ENCODE measurements around the gene MMP7.

MMP7 gene

DNA sequence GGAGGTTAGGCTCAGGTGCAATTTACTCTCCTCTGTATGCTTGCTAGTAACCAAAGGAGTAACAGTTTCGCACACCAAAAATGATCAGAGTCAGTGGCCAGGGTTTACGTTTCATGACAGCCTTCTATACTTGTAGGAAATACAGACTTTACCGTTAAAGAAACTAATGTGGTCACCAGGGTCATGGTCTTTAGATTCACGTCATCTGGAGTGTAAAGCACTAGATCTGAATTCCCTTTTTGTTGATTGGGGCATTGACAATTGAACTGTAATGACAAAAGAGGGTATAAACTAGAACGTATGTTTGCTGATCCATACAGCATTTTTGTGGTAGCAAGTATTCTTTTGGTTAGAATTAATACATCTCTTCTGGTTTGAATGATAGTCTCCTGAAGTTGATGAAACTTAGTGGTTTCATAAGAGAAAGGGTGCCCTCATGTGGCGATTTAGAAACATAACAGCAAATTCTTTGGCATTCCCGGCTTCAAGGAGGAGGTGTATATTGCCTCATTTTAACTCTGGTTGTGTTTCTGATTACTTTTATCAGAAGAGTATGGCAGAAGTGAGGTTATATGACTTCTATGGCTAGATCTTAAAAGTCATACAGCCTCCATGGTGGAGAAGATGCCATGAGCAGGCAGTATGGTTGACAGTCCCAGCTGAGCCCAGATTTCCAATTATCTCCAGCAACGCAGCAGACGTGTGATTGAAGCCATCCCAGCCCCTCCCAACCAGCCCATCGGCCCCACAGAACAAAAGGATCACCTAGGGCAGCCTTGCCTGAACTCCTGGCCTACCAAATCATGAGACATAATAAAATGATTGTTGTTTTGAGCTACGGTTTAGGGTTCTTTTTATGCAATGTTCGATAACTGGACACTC is 35.1 kb downstream of the MMP7 start:
- DNase-seq: peak in 19 of 56 donors; percentile 1 to 66 (median 14)

DNA sequence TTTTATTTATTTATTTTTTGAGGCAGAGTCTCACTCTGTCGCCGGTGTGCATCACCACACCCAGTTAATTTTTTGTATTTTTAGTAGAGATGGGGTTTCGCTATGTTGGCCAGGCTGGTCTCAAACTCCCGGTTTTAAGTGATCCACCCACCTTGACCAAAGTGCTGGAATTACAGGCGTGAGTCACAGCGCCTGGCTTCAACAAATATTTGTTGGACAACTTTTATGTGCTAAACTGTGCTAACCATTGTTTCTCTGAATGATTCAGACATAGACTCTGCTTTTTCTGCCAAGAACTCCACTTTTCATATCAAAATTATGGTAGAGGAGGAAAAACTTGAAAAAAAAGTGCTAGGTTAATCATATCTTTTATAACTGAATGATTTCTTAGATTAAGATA is 36.3 kb downstream of the MMP7 start:
- no peak for DNase-seq

DNA sequence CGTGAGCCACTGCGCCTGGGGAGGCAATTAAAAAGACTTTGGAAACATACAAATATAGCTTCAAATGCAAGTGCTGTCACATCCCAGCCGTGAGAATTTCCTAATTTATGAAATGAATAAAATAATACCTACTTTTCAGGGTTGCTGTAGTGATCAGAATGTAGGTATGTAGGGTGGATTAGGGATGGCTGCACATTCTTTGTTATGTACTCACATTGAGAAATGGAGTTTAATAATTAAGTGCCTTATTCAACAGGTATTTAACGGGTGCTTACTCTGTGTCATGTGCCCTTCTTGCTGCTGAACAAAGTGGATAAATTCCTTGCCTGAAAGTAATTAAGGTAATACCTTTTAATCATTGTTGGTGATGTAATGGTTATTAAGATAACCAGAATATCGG is 37.0 kb downstream of the MMP7 start:
- DNase-seq: no peak

DNA sequence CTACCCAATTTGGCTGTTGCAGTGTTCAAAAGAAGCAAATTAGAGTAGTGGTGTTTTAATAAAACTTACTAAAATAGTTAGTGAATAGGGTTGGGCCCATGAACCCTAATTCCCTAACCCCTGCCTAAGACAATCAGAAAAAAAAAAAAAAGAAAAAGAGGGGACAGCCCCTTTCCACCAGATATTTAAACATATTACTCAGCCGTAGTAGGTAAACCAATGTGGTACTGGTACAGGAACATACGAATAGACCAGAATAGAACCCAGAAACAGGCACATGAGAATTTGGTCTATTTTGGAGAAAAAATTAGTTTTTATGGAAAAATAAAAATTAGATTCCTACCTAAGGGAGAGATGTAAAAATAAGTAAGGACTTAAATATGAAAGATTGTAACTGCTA is 38.6 kb downstream of the MMP7 start:
- no peak for DNase-seq

DNA sequence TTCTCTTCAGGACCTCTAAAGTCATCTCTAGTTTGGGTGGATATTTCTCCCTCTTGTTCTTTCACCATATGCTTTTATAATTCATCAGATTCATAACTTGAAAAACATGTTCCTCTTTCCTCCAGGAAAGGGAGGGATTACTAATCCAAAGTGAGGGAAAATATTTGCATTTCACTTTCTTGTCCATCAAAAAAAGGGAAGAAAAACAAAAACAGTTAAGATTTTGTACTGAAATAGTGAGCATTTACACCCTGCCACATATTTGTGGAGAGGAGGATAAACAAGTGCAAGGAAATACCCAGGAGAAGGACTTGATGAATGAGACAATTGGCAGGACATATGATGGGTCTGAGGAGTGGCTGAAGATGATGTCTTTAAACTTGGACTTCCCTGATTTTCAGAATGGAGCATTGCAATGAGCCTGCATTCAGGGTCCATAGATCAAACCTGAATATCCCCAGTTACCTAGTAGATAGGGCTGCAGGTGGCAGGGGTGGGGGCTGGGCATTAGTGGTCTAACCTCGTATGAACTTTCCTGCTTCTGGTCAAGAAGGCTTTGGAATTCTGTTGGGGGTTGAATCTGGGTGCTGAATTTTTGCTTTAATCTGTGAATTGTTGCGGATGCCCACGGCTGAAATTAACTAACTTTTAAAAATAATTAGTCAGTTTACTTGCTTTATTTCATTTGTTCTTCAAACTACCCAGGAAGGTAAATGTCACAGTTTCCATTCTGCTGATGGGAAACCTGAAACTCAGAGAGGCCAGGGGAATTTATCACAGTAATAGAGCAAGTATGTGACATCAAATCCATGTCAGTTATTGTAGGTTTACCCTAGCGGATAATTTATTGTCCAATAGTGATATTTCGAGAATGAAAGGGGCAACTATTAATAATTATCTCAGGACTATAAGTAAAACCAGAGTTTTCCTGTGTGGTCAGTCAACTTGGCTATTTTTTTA is 41.1 kb downstream of the MMP7 start:
- DNase-seq: no peak

DNA sequence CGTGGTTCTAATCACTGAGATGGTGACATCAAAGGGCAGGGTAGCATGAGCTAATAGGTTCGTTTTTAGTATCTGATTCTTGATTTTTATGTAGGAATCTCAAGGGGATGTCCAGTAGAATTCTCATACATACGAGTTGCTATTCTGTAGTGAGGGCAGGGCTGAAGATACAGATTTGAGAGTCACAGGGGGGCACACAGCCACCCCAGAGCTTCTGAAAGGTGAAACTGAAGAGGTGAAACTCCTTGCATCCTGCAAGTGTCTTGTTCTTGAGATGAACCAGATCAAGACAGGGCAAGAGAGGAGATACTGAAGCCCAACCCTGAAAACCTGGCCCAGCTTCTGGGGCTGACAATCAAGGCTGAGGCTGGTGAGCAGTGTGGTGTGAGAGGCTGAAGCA is 42.3 kb downstream of the MMP7 start:
- DNase-seq: no peak

DNA sequence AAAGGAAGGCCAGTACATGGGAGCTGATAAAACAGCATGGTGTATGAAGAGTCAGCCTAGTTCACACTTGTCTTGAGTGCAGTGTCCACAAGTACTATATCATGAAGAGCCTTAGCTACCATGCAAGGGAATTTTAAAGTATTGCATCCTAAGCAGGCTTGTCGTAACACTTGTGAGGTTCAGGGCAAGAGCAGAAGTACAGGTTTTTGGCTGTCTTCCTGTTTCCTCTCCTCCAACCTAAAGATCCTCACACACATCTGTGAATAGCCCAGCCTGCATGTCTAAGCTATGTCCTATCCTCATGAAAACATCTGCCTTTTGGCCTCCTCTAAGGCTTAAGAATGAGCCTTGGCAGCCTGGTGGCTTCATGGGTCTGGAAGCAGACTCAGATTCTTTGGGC is 43.3 kb downstream of the MMP7 start:
- no peak for DNase-seq

DNA sequence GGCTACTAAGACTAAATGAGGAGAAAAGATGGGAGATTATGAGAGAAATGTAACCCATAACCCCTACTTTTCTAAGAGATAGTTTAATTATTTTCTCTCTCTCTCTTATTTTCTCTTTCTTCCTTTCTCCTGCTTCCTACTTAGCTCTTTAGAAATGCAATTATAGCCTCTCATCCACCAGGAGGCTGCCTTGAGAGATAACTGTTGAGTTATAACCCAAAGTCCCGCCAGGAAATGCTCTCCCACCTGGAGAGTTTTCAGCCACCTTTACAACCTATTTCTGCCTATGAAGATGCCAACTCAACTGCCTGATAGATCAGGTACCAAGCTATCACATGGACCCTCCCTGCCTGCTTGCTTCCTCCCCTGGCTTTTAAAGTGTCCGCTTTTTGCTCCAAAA is 44.0 kb downstream of the MMP7 start:
- DNase-seq: no peak

DNA sequence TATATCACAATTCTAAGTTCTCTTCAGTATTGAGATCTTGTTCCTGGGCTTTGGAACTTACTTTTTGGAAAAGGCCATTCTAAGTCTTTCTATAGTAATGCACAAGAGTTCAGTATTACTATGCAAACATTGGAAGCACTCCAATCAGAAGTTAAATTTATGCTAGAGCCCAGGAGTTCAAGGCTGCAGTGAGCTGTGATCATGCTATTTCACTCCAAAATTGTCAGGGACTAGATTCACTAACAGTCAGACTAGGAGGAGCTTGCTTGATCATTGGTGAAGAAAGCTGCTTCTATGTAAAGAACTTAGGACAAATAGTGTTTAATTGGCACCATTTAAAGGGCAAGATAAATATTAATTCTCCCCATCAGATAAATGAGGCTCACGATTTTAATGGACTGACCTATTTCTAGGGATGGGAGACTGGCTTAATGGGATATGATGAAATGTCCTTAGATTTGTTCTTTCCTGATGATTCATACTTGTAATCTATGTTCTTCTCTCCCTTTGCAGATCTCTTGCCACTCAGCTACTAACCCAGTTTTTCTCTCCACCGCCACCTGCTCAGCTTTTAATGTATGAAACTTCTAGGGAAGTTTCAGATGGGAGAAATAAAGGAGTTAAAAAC is 45.3 kb downstream of the MMP7 start:
- no peak for DNase-seq

DNA sequence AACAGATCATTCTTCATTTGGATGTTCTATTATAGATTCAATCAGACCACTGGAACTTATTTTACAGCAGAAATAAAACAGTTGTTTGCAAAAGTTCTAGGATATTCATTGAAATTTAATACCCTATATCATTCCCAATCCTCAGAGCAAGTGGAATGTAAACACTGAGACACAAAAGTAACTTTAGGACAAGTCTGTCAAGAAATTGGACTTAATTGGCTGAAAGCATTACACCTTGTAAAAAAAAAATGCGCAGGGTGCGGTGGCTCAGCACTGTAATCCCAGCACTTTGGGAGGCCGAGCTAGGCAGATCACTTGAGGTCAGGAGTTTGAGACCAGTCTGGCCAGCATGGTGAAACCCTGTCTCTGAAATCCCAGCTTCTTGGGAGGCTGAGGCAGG is 48.1 kb downstream of the MMP7 start:
- no peak for DNase-seq

DNA sequence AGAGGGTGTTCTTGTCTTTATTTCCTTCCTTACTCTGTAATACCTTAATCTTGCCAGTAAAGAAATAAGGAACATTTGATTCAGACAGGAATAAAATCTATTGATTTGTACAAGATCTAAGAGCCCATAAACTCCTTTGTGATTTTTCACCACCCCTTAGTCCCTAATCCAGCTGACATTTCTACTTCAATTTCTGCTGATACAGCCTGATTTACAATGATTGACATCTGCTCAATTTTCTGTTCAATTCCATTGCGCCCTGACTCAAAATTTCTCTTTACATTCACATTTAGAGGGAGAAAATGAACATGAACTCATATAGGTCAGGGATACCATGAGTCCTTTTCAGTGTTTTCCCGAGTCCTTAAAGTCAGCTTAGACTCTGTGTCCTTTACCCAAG is 50.8 kb downstream of the MMP7 start:
- no peak for DNase-seq

DNA sequence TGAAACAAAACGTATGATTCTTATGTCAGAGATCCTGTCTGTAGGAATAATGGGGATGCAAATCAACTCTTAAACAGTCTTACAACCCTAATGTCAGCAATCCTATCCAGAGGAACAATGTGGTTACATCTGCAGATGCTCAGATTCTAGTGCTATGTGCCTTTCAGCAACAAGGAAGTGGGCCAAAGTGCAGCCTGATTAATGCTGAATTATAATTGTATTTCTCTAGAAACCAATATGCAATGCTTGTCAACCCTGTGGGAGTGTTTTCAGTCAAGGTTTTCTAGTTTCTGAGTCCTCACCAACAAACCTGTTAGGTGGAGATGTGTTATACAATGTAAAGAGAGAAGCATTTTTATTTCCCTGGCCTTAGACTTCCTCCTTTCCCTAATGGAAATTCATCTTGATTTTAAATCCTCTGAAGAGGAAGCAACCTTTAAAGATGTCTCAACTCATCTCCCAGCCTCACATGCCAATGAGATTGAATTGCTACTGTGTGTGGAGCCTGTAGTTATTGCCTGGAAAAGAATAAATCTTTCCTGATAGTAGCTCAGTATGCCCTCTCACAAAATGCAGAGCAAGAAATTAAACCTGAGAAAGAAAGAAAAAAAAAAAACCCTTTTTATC is 51.8 kb downstream of the MMP7 start:
- DNase-seq: no peak

DNA sequence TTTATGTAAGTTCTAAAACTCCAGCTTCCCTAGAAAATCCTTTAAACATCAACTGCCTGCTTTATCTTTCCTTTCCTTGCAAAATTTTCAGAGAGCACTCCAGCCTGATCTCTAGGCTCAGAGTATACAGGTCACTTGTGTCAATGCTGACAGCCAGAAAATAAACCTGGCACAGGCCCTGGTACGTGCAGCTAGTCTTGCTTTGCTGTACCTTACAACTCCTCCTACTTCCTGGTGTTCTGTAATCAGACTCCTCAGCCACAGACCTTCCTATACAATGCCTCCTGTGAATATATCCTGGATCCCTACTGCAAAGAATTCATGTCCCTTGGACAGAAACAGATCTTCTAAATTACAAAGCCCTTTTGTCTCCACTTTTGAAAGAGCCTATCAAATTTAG is 53.7 kb downstream of the MMP7 start:
- DNase-seq: no peak

DNA sequence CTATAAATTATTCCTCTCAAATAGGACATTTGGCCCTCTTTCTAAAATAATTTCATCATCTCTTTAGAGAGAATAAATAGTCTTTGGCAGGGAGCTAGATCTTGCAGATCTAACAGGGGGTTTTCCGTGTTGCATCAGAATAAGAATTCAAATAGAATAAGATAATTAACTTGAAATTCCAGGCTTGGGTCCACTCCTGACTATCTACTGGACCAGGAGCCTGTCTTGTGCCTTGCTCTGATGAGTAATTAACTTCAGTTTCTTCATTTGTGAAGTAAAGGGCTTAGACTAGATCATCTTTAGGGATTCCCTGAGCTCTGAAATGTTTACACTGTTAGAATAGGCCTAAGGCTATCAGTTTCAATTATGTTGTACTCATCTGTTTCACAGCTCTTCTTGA is 54.5 kb downstream of the MMP7 start:
- no peak for DNase-seq

DNA sequence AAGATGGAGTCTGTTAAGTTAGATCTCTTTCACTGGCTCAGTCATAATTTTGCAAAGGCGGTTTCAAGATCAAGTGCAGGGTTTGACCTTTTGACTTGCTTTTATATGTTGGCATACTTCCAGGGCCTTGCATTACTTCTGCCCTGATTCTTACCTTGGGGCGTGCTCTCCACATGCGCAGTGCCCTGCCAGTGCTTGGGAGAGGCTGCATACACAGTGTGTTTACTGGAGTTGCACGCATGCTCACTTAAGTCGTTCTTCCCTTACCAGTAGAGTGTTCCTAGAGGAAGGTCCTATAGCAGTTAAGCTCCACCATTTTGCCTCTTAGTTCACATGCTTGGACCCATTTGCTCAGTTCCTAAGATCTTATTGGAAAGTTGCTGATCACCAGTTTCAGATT is 57.0 kb downstream of the MMP7 start:
- DNase-seq: no peak

DNA sequence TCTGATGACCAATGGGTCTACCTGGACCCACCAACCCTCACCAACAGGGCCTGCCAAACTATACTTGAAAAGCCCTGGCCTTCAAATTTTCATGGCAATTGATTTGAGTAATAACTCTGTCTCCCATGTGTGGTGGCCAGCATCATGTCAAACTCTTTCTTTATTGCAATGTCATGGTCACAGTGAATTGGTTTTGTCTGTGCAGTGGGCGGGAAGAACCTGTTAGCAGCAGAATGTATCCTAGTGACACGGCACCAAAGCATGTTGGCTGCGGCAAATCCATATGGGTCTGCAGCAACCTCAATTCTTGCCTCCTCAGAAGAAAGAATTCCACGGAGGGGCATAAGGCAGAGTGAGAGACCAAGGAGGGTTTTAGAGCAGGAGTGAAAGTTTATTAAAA is 58.4 kb downstream of the MMP7 start:
- no peak for DNase-seq

DNA sequence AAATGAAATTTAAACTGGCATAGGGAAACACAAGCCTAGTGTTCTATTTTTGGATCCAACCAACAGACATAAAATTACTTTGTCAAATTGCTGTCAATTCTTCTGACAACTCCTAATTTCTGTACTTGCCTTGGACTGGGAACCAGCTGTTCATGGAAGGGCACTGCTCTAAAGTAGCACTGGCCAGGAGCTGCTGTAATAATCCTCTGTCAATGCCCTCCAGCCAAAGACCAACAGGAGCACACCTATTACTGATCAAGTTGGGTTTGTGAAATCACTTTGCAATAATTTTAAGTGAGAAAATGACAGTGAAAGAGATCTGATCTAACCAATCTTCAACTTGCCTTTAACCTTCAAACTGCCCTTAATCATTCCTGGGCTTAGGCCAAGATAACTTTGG is 59.1 kb downstream of the MMP7 start:
- DNase-seq: no peak
